Panc1 (cell line): ENCODE measurements around the gene C3orf22.

Experiments
- CTCF ChIP-seq: fragments of 450-650 bp; IDR thresholded peaks from 2 replicates; pipeline ENCODE4 v1.5.1; 2017; ENCODE audit warnings: mild to moderate bottlenecking
- POLR2AphosphoS5 ChIP-seq: IDR thresholded peaks from 2 replicates; pipeline ENCODE4 v1.6.1; 2012; ENCODE audit warnings: mild to moderate bottlenecking, low read depth, low read length, moderate library complexity
- SIN3A ChIP-seq: IDR thresholded peaks from 2 replicates; pipeline ENCODE4 v1.6.1; 2012; ENCODE audit warnings: low read depth, mild to moderate bottlenecking, low read length, moderate library complexity, borderline replicate concordance; ENCODE audit not compliant: insufficient read depth
- TCF7L2 ChIP-seq: IDR thresholded peaks from 2 replicates; pipeline ENCODE4 v1.6.1; 2011; ENCODE audit warnings: mild to moderate bottlenecking, low read depth, low read length, inconsistent platforms
- TF ChIP-seq, protein P1 (sequence below), 2 experiments: IDR thresholded peaks; 2 replicates each; pipeline ENCODE4 v1.6.1; 2011 to 2012; ENCODE audit warnings: low read depth in 2 of 2, control low read depth in 1 of 2, low read length in 1 of 2, mild to moderate bottlenecking in 1 of 2, moderate library complexity in 1 of 2; ENCODE audit not compliant: insufficient read depth in 1 of 2

DNA sequence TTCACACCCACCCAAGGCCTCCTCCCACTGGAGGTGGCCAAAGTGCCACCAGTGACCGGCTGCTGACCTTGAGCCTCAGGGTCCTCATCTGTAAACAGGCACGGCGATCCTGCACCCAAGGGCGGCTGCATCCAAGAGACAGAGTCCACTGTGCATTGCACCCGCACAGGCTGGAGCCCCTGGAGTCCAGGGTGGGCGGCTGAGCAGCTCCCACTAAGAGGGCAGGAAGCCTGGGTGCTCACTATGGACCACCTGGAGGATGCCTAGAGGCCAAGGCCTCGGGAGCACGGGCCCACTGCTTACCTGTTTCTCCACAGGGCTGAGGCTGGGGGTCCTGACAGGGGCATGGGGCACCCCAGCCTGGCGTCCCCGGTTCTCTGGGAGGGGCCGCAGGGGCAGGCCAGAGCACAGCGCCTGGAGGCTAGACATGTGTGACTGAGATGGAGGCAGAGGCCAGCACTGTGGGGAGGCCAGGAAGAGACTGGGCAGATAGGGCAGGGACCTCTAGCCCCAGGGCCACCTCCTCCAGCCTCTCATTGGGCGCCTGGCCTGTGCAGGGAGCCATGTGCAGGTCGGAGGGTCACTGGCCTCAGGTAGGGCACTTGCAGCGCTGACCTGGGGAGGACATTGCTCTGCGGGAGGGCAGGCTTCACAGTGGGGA is 41.3 kb downstream of the C3orf22 start, which contains the start of gene UROC1:
- TF ChIP-seq CTCF (no peak), POLR2AphosphoS5 (no peak), TCF7L2 (no peak), SIN3A (no peak)
- TF ChIP-seq, protein P1, sequence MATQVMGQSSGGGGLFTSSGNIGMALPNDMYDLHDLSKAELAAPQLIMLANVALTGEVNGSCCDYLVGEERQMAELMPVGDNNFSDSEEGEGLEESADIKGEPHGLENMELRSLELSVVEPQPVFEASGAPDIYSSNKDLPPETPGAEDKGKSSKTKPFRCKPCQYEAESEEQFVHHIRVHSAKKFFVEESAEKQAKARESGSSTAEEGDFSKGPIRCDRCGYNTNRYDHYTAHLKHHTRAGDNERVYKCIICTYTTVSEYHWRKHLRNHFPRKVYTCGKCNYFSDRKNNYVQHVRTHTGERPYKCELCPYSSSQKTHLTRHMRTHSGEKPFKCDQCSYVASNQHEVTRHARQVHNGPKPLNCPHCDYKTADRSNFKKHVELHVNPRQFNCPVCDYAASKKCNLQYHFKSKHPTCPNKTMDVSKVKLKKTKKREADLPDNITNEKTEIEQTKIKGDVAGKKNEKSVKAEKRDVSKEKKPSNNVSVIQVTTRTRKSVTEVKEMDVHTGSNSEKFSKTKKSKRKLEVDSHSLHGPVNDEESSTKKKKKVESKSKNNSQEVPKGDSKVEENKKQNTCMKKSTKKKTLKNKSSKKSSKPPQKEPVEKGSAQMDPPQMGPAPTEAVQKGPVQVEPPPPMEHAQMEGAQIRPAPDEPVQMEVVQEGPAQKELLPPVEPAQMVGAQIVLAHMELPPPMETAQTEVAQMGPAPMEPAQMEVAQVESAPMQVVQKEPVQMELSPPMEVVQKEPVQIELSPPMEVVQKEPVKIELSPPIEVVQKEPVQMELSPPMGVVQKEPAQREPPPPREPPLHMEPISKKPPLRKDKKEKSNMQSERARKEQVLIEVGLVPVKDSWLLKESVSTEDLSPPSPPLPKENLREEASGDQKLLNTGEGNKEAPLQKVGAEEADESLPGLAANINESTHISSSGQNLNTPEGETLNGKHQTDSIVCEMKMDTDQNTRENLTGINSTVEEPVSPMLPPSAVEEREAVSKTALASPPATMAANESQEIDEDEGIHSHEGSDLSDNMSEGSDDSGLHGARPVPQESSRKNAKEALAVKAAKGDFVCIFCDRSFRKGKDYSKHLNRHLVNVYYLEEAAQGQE (IDR thresholded peaks at IDR 0.05; ENCODE audit: insufficient read depth in 1 of 2, low read depth in 2 of 2, low read length in 1 of 2) = no peak
